Osteoblast (primary cell): Measurements from ENCODE around the gene ALS2CL. TPM values are rescaled to one million over a fixed set of nuclear protein-coding genes. Genes with fewer than 3 reads are reported as not detected.

Experiments used
- DNase-seq: peaks from one replicate; pipeline ENCODE4 v3.0.0; 2011; ENCODE audit warnings: low spot score, mixed read lengths; ENCODE audit not compliant: insufficient read length; ENCODE audit errors: missing footprints
- H2AFZ ChIP-seq: 2 replicates; pipeline ENCODE4 v1.6.0; 2011; ENCODE audit warnings: mild to moderate bottlenecking, low read length
- H3K27ac ChIP-seq: 2 replicates; pipeline ENCODE4 v1.5.1; 2011; ENCODE audit warnings: mild to moderate bottlenecking, low read depth, low read length, moderate library complexity
- H3K27me3 ChIP-seq: 2 replicates; pipeline ENCODE4 v1.6.0; 2012; ENCODE audit warnings: mild to moderate bottlenecking, control low read depth, inconsistent platforms, low read length, moderate library complexity; ENCODE audit not compliant: insufficient read depth
- H3K36me3 ChIP-seq: 2 replicates; pipeline ENCODE4 v1.5.1; 2011; ENCODE audit warnings: mild to moderate bottlenecking, low read length, control low read depth, moderate library complexity; ENCODE audit not compliant: insufficient read depth
- H3K4me1 ChIP-seq: 2 replicates; pipeline ENCODE4 v1.5.1; 2011; ENCODE audit warnings: mild to moderate bottlenecking, low read length, control low read depth, moderate library complexity; ENCODE audit not compliant: insufficient read depth
- H3K4me2 ChIP-seq: 2 replicates; pipeline ENCODE4 v1.6.0; 2011; ENCODE audit warnings: mild to moderate bottlenecking, low read length; ENCODE audit not compliant: insufficient read depth
- H3K4me3 ChIP-seq: fragments of 200-600 bp; sonication (generic); 3 replicates; pipeline ENCODE4 v1.5.1; 2012; ENCODE audit warnings: mild to moderate bottlenecking, low read length, inconsistent platforms; ENCODE audit not compliant: insufficient read depth
- H3K79me2 ChIP-seq: 2 replicates; pipeline ENCODE4 v1.6.0; 2012; ENCODE audit warnings: mild to moderate bottlenecking, low read length, control low read depth, inconsistent platforms; ENCODE audit not compliant: insufficient read depth
- H3K9me3 ChIP-seq: 2 replicates; pipeline ENCODE4 v1.5.1; 2011; ENCODE audit warnings: low read depth, low read length, control low read depth
- H4K20me1 ChIP-seq: 2 replicates; pipeline ENCODE4 v1.6.0; 2012; ENCODE audit warnings: mild to moderate bottlenecking, low read length, control low read depth; ENCODE audit not compliant: insufficient read depth
- total RNA-seq: library from RNA; depleted of rRNA; stranded (reverse); fragments of >200 nt; gene quantifications from 2 replicates; pipeline ENCODE4 v1.2.3, GENCODE V29; 2012
- TF ChIP-seq, protein P1 (sequence below): IDR thresholded peaks from 2 replicates; pipeline ENCODE4 v1.5.1; 2011; ENCODE audit warnings: mild to moderate bottlenecking, low read depth, low read length, moderate library complexity; ENCODE audit errors: extremely low read depth

Gene ALS2CL
- total RNA-seq, 1 donor = 1.1 TPM

DNA sequence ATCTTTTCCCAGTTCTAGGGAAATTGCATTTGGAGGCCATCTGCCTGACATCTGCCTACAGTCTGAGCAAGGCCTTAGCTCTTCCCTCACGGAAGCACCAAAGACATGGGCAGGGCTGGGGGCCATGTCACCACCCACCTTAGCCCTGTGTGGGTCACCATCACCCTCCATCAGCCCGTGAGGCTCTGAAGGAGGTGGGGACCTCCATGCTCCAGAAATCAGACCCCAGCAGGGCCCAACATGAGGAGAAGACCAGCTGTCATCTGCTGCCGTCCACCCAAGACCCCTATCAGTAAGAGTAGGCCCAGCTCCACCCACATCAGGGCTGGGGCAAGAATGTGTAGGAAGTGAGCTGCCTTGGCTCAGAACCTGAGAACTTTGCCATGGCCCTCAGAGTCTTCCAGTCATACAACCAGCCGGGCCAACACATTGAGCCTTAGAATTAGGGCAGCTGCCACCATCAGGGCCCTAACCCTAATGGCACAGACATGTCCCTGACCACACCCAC, 9.6 kb upstream of the ALS2CL start:
- DNase-seq = peak; percentile 80
- H3K4me3 ChIP-seq = no peak overlapping the region
- H2AFZ ChIP-seq = no peak overlapping the region
- no peak overlapping the region for H3K4me2 ChIP-seq
- no peaks in the 10 kb centered on the region for H3K4me1 ChIP-seq
- no peaks in the 10 kb centered on the region for H3K79me2 ChIP-seq
- TF ChIP-seq, protein P1, sequence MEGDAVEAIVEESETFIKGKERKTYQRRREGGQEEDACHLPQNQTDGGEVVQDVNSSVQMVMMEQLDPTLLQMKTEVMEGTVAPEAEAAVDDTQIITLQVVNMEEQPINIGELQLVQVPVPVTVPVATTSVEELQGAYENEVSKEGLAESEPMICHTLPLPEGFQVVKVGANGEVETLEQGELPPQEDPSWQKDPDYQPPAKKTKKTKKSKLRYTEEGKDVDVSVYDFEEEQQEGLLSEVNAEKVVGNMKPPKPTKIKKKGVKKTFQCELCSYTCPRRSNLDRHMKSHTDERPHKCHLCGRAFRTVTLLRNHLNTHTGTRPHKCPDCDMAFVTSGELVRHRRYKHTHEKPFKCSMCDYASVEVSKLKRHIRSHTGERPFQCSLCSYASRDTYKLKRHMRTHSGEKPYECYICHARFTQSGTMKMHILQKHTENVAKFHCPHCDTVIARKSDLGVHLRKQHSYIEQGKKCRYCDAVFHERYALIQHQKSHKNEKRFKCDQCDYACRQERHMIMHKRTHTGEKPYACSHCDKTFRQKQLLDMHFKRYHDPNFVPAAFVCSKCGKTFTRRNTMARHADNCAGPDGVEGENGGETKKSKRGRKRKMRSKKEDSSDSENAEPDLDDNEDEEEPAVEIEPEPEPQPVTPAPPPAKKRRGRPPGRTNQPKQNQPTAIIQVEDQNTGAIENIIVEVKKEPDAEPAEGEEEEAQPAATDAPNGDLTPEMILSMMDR = no peak
- H3K27ac ChIP-seq = no peak overlapping the region
- H3K36me3 ChIP-seq = no peaks in the 10 kb centered on the region
- H3K27me3 ChIP-seq = peaks cover 21% of the 10 kb centered on the region
- no peaks in the 10 kb centered on the region for H3K9me3 ChIP-seq
- no peaks in the 10 kb centered on the region for H4K20me1 ChIP-seq

- H3K27me3 ChIP-seq = peaks cover 21% of the 10 kb centered on the region
- peak; percentile 45 for DNase-seq
- H3K9me3 ChIP-seq = no peaks in the 10 kb centered on the region
- H2AFZ ChIP-seq = no peak overlapping the region
- H3K4me1 ChIP-seq = no peaks in the 10 kb centered on the region
- H4K20me1 ChIP-seq = no peaks in the 10 kb centered on the region
- H3K4me3 ChIP-seq = no peak overlapping the region
- H3K36me3 ChIP-seq = no peaks in the 10 kb centered on the region
- H3K27ac ChIP-seq = no peak overlapping the region
- TF ChIP-seq, protein P1 = no peak
- H3K4me2 ChIP-seq = no peak overlapping the region
- no peaks in the 10 kb centered on the region for H3K79me2 ChIP-seq
These were observed 8.9 kb upstream of the ALS2CL start for GRCh38 chr3:46702246-46703012.

- no peak within 1 kb of the TSS for H3K27ac ChIP-seq
- H3K4me2 ChIP-seq = peak within 1 kb of the TSS; percentile 55
- TF ChIP-seq, protein P1 = no peak
- no peaks in the 10 kb centered on the region for H3K79me2 ChIP-seq
- peaks cover 21% of the 10 kb centered on the region for H3K27me3 ChIP-seq
- DNase-seq = peak; percentile 92
- H3K4me1 ChIP-seq = no peaks in the 10 kb centered on the region
- H4K20me1 ChIP-seq = no peaks in the 10 kb centered on the region
- no peaks in the 10 kb centered on the region for H3K9me3 ChIP-seq
- H3K4me3 ChIP-seq = peak within 1 kb of the TSS; percentile 42
- no peaks in the 10 kb centered on the region for H3K36me3 ChIP-seq
- H2AFZ ChIP-seq = no peak within 1 kb of the TSS
These were observed 7.9 kb upstream of the ALS2CL start, which contains the start of gene TMIE for GRCh38 chr3:46701181-46701939. TSS of gene TMIE (plus strand) at chr3:46701392. CDS start at chr3:46701488, 96 bp downstream.

DNA sequence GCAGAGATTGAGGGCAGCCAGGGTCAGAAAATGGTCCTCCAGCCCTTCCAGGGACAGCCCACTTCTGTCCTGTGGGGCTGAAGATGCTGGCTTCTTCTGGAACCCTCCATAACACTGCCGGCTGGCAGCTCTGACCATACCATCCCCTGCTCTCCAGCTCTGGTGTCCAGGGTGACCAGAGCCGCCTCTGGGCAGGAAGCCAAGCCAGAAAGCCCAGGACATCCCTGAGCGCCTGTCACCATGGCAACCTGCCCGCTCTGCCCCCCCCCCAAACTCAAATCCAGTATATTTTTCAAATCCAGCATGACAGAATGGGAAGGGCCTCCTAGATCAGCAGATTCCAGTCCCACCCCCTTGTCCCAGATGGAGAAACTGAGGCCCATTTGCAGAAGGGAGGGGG, 7.3 kb upstream of the ALS2CL start:
- Histone ChIP-seq H3K79me2 (no peaks in the 10 kb centered on the region), H3K27me3 (peaks cover 21% of the 10 kb centered on the region), H3K4me1 (no peaks in the 10 kb centered on the region), H3K36me3 (no peaks in the 10 kb centered on the region), H3K4me3 (no peak overlapping the region), H3K27ac (no peak overlapping the region), H3K9me3 (no peaks in the 10 kb centered on the region), H3K4me2 (no peak overlapping the region), H2AFZ (no peak overlapping the region), H4K20me1 (no peaks in the 10 kb centered on the region)
- DNase-seq = no peak
- TF ChIP-seq, protein P1 = no peak
